CD4-positive, alpha-beta T cell treated with Interleukin-1 beta for 1 hour (primary cell): ENCODE results near the gene TPX2.

Source experiments
- DNase-seq, 2 donors: peaks; one replicate each; pipeline ENCODE4 v3.0.0-alpha.2; 2020 to 2022

Gene TPX2

DNA sequence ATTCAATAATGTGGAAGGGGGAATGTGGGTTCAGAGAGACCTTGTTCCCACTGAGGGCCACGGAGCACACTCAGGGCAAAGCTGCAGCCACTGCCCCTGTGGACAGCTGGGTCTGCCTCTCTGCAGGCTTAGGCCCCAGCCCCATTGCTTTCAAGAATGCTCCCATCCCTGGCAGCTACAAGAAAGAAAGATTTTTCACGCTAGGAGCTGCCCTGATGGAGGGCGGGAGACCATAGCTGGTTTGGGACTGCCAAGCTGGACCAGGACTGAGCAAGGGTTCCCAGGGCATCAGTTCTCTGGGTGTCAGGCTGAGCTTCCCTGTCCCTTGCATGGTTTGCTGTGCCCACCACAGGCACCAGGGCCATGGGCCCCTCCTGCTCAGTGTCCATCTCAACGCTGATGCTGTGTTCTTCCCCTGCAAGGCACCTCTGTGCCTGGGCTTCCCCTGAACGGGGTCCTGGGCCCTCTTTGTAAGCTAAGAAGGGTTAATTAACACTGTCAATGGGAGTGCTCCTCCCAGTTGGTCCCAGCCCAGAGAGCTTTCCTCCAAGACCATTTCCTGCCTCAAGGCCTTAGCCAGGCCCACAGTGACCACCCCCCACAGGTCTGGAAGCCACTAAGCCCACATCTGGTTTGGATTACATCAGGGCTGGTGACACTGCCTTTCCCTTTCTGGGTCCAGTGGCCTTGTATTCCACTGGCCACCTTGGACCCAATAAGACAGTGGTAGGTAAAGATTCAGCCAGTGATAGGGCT is 97.9 kb downstream of the TPX2 start:
- no peak for DNase-seq

DNA sequence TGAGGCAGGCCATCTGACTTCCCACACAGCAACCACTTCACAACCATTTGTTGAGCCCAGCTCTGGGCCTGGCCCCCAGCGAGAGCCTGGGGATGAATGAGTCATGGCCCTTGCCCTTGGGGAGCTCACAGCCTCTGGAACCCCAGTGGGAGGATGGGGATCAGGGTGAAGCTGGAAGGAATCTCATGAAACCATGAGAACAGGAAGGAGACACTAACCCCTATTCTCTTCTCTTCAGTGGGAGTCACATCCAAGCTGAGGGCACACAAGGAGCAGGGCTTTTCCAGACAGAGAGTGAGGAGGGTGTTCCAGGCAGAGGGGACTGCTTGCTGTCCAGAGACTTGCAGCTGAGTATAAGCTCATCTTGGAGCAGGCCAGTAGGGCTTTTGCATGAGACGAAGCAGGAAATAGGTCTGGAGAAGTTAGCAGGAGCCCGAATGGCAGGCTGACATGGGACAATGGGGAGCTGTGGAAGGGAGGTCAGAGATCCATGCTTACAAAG is 98.9 kb downstream of the TPX2 start:
- no peak for DNase-seq

DNA sequence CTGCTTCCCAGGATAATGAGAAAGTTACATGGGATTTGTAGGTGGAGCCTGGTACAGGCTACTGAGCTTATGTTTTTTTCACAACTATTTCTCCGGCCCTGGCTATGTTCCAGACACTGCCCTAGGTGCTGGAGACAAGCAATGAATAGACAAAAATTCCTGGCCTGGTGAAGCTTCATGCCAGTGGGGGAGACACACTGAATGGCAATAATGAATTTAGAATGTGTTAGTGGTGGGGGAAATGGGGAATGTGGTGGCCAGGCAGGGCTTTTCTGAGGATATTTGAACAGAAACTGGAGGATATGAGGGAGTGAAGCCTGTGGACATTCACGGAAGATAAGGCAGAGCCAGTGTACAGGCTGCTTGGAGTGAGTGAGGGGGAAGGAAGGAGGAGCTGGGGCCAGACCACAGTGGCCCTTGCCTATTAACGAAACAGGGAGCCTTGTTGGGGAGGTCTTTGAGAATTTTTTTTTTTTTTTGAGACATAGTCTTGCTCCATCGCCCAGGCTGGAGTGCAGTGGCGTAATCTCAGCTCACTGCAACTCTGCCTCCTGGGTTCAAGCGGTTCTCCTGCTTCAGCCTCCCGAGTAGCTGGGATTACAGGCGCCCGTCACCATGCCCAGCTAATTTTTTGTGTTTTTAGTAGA is 99.7 kb downstream of the TPX2 start:
- DNase-seq: no peak

- no peak for DNase-seq
Observed at GRCh38 chr20:31839782-31840487, 100.8 kb downstream of the TPX2 start.

- DNase-seq: no peak
Observed at GRCh38 chr20:31840906-31841816, 102.1 kb downstream of the TPX2 start.

DNA sequence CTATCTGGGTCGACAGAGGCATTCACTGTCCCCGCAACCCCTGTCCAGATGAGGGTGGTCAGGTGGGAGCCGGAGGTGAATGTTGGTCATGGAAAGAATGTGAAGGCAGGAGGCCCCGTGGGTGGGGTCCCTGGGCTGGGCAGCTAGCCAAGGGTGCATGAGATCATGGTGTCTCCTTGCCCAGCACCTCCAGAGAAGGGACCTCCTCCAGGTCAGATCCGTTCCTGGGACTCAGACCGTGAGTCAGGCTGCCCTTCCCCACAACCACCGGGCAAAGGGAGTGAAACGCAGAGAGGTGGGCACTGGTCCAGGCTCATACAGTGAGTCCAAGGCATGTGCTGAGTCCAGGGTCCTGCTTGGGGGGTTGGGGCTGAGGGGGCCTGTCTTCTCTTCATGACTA is 102.8 kb downstream of the TPX2 start:
- no peak for DNase-seq

- no peak for DNase-seq
Observed at GRCh38 chr20:31842471-31843157, 103.5 kb downstream of the TPX2 start.

- DNase-seq: no peak
Observed at GRCh38 chr20:31843288-31843687, 104.2 kb downstream of the TPX2 start.

DNA sequence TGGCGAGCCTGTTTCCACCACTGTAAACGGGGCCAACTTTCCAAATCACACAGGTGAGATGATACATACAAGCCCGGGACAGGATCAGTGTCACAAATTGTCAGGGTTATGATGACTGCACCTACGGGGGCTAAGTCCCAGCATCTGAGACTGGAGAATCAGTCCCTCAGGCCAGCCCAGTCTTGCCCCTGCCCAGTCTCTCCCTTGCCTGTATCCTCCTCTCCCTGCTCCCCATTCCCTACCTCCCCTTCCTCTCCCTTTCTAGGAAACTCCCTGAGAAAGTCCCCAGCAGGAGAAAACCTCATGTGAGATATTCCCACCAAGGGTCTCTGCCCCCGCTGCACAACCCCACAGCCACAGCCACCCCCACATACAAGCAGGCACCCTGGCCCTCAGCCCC is 104.8 kb downstream of the TPX2 start:
- no peak for DNase-seq

DNA sequence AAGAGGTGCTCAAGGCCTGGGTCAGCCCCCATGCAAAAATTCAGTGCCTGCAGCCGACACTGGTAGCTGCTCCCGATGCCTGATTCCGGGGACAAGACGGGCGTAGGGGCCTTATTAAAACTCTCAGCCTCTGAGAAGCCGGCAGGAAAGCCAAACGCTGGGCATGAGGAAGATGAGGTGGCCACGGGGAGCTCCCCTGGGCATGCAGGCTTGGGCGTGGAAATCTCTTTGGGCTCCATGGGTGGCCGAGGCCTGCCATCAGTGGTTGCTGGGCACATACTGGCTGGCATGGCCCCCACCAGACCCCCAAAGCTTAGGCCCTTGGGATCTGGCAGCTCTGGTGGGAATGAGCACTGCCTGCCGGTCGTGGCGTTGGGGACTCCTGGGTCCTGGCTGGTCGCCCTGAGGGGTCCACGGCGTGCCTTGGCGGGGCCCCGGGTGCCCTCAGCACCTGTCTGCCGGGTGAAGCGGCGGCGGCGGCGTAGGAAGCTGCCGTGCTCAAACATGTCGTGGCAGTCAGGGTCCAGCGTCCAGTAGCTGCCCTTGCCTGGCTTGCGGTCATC is 105.7 kb downstream of the TPX2 start:
- DNase-seq: no peak

GRCh38 chr20:31845300-31845863 is 106.3 kb downstream of the TPX2 start, which contains the start of gene FOXS1:
Gene FOXS1 (minus strand): TSS chr20:31845604. CDS start chr20:31845542, 62 bp downstream.
- no peak for DNase-seq

DNA sequence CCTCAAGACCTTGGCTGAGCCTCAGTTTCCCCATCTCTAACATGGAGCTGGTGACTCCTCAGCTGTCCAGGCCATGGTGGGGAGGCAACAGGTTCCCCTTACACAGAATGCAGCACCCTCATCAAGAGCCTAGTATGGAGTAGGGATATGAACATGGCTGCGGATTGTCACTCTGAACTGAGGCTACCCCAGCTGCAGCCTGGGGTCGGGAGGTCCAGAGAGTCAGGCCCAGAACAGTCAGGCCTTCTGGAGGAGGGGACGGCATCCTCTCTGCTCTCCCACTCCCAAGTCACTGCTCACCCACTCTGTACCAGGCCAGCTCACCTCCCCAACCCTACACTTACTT is 107.7 kb downstream of the TPX2 start:
- no peak for DNase-seq

- DNase-seq: no peak
Observed at GRCh38 chr20:31848088-31848999, 109.3 kb downstream of the TPX2 start.

DNA sequence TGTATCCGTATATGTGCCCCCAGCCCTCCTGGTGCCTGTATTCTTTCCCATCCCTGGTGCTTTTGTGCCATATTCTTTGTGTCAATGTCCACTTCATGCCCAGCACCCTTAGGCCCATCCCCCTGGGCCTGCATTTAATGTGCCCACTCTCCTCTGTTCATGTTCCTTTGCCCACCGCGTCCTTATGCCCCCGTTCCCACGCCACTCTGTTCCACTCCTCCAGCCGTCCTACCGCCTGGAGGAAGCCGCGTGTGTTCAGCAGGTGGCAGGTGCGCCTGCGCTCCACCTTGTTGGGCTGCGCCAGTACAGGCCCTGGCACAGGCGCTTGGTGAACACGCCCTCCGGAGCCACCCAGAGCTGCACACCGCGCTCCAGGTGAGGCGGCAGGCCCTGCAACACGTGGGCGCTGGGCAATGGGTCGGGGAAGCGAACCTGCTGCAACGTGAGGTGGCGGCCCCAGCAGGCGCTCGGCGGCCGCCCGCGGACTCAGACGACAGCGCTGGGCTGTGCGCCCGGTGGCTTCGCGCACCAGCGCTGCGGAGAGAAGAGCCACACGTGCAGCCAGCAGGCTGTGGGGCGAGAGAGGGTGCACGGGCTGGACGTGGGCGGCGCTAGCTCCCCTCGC is 110.3 kb downstream of the TPX2 start:
- no peak for DNase-seq
